Measurements from ENCODE around the gene NLRC5.

DNA sequence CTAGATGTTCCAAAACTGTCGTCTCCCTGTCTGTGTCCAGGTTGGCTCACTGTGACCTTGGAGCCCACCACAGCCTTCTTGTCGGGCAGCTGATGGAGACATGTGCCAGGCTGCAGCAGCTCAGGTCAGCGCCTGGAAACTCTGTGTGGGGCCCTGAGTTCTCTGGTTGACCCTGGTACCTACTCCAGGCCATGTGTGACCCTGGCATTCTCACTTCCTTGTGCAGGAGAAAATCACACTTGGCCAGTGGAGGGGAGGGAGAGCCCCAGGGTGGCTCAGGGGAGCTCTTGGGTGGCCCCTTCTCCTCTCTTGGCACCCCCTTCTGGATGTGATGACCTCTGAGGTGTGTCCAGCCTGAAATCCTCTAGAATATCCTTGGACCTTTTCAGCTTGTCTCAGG is 78.0 kb downstream of the NLRC5 start:
- no peak for TF ChIP-seq ZNF548 (tag by site-specific recombination; IDR thresholded peaks at IDR 0.05)
- no peak for TF ChIP-seq ZNF133 (tag by site-specific recombination; IDR thresholded peaks at IDR 0.05)
- no peak for TF ChIP-seq ZNF510 (tag by site-specific recombination; IDR thresholded peaks at IDR 0.05; ENCODE audit: insufficient replicate concordance)
- TF ChIP-seq ZNF626 (tag by site-specific recombination; IDR thresholded peaks at IDR 0.05): no peak
